ENCODE results near the gene RUFY3.
"Not testable (repeated sequence)": the region's sequence is repeated elsewhere in the genome, so short reads cannot be mapped to it uniquely, and the experiment has no call there.

Gene RUFY3

GRCh38 chr4:70788733-70789132, 67.0 kb downstream of the RUFY3 start:
- no peak for DNase-seq

- no peak for DNase-seq
These were observed 71.9 kb downstream of the RUFY3 start for GRCh38 chr4:70793626-70794025.

GRCh38 chr4:70801265-70801809, 79.6 kb downstream of the RUFY3 start:
- peak in 1 of 5 experiments; percentile 76 for DNase-seq

GRCh38 chr4:70802928-70803580, 81.3 kb downstream of the RUFY3 start:
- DNase-seq, result peak in 1 of 5 experiments; percentile 12

GRCh38 chr4:70808151-70808550, 86.4 kb downstream of the RUFY3 start:
- no peak for DNase-seq

- no peak for DNase-seq
These were observed 93.6 kb downstream of the RUFY3 start for GRCh38 chr4:70815370-70815769.

GRCh38 chr4:70816894-70817293, 95.1 kb downstream of the RUFY3 start:
- no peak for DNase-seq

- no peak for DNase-seq
These were observed 96.5 kb downstream of the RUFY3 start for GRCh38 chr4:70818173-70818855.

- no peak for DNase-seq
These were observed 97.2 kb downstream of the RUFY3 start for GRCh38 chr4:70818921-70819320.

GRCh38 chr4:70829015-70829414, 107.3 kb downstream of the RUFY3 start:
- DNase-seq, result no peak

- DNase-seq, result no peak
These were observed 107.7 kb downstream of the RUFY3 start for GRCh38 chr4:70829492-70829891.

GRCh38 chr4:70830054-70830453, 108.3 kb downstream of the RUFY3 start:
- DNase-seq, result no peak

- no peak for DNase-seq
These were observed 109.5 kb downstream of the RUFY3 start for GRCh38 chr4:70831293-70831692.

GRCh38 chr4:70833675-70834074, 111.9 kb downstream of the RUFY3 start:
- DNase-seq, result no peak

- no peak for DNase-seq
These were observed 114.3 kb downstream of the RUFY3 start for GRCh38 chr4:70836081-70836480.

GRCh38 chr4:70838204-70838603, 116.4 kb downstream of the RUFY3 start:
- peak in 1 of 5 experiments; percentile 4 for DNase-seq

- DNase-seq, result peak; percentile 38 to 84 (median 58)
These were observed 117.2 kb downstream of the RUFY3 start for GRCh38 chr4:70838666-70839588.

GRCh38 chr4:70839589-70840093, 117.9 kb downstream of the RUFY3 start, which contains the start of gene GRSF1:
Gene GRSF1 (minus strand): TSS chr4:70839890. CDS start chr4:70839827, 63 bp downstream.
- DNase-seq, result peak; percentile 89 to 95 (median 93)

GRCh38 chr4:70840137-70840536, 118.4 kb downstream of the RUFY3 start:
- DNase-seq, result peak in 4 of 5 experiments; percentile 44 to 76 (median 52)

GRCh38 chr4:70840631-70841030, 118.9 kb downstream of the RUFY3 start:
- DNase-seq, result not testable (repeated sequence)

- DNase-seq, result no peak
These were observed 119.4 kb downstream of the RUFY3 start for GRCh38 chr4:70841211-70841610.

GRCh38 chr4:70841951-70842350, 120.2 kb downstream of the RUFY3 start:
- no peak for DNase-seq
